HG03457 (cell line): ENCODE results near the gene SEMA5B.

Experiments used
- ATAC-seq: cut with Tn5 transposase; IDR thresholded peaks from one replicate; pipeline ENCODE4 v1.9.1; 2021; ENCODE audit warnings: moderate number of reproducible peaks; ENCODE audit not compliant: unreplicated experiment

Gene SEMA5B

GRCh38 chr3:123060054-123060453 is 32.5 kb upstream of the SEMA5B start:
- ATAC-seq: no peak

GRCh38 chr3:123058505-123058904 is 30.9 kb upstream of the SEMA5B start:
- ATAC-seq: no peak

GRCh38 chr3:123055352-123055751 is 27.8 kb upstream of the SEMA5B start:
- no peak for ATAC-seq

DNA sequence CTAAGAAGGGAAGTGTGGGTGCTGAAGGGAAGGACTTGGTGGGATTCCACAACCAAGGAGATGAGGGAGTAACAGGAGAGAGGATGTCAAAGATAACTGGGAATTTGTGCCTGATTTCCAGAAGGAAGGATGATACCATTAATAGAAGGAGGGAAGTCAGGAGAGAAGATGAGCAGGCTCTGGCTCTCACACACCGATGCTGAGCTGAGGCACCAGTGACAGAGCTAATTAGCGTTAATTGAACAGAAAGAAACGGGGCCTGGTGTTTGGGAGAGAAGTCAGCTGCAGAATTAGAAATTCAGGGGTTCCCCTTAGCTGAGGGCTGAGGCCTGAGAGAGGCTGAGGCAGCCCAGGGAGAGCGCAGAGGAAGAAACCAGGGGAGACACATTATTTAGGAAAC is 27.4 kb upstream of the SEMA5B start:
- no peak for ATAC-seq

- no peak for ATAC-seq
These were observed 26.7 kb upstream of the SEMA5B start for GRCh38 chr3:123054109-123054778.

- ATAC-seq: no peak
These were observed 25.5 kb upstream of the SEMA5B start for GRCh38 chr3:123053107-123053506.

DNA sequence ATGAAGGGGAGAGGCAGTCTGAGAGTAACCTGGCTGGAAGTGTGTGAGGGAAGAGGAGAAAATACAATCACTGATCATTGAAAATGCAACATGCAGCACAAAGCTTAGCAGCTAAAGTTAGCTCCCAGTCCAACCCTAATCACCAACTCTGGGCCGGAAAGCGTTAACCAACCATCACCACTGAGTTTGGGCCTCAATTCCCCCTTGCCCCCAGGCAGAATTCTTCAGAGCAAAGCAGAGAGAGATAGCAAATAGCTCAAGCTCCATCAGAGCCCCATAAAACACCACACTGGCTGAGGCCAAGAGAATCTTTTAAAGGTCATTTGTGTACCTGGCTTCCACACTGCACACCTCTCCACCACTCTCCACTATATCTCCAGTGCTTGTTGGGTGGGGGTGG is 23.1 kb upstream of the SEMA5B start:
- ATAC-seq: no peak

DNA sequence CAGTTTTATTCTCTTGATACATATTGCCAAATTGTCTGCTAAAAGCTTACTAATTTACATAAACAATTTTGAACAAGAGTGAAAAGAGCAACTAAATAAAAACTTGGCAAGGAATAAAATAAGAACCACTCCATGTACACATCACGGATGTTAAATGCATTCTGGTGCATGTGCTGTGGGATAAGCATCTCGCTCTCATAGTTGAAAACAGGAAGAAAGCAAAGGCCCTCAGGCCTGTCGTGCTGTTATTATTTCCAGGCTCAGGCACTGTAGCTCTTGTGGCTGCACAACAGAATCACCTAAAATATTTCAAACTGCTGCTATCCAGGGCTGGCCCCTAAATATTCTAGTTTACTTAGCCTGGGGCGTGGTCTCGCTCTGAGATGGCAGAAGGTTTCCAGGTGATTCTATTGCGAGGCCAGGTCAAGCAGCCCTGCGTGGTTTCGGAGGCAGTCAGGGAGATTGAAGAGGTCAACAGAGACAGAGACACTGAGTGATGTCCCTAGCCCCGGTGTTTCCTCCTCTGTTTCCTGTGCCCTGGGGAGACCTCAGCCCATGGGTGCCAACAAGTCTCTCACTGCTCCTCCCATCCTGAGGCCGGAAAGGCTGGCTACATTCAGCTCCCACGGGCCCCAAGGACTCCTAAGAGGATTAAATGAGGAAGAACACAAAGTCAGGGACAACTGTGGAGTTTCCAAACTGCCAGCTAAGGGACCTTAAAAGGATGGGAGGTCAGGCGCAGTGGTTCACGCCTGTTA is 21.1 kb upstream of the SEMA5B start:
- ATAC-seq: no peak

GRCh38 chr3:123047062-123047319 is 19.4 kb upstream of the SEMA5B start:
- no peak for ATAC-seq

GRCh38 chr3:123046262-123047061 is 18.9 kb upstream of the SEMA5B start:
- no peak for ATAC-seq

GRCh38 chr3:123044981-123045763 is 17.6 kb upstream of the SEMA5B start:
- ATAC-seq: no peak

- ATAC-seq: no peak
These were observed 14.8 kb upstream of the SEMA5B start for GRCh38 chr3:123042413-123042812.

DNA sequence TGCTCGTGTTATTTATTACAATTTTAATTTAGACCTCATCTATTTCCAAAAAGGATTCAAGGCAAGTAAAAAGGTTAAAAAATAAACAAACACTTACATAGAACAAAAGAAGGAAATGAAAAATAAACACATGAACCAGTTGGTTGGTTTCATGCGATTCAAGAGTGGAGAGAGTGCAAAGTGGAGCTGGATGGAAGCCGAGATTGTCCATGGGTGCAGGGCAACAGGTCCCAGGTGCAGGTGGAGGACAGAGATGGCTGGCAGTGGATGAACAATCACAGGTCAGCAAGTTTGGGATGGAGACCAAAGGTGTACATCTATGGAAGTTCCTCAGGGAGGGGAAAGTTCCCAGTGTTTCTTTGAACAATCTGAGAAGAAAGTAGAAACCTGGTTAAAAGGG is 11.6 kb upstream of the SEMA5B start:
- ATAC-seq: no peak

GRCh38 chr3:123038751-123039150 is 11.2 kb upstream of the SEMA5B start:
- no peak for ATAC-seq

- no peak for ATAC-seq
These were observed 9.4 kb upstream of the SEMA5B start for GRCh38 chr3:123037015-123037375.

- no peak for ATAC-seq
These were observed 8.9 kb upstream of the SEMA5B start for GRCh38 chr3:123036352-123037014.

DNA sequence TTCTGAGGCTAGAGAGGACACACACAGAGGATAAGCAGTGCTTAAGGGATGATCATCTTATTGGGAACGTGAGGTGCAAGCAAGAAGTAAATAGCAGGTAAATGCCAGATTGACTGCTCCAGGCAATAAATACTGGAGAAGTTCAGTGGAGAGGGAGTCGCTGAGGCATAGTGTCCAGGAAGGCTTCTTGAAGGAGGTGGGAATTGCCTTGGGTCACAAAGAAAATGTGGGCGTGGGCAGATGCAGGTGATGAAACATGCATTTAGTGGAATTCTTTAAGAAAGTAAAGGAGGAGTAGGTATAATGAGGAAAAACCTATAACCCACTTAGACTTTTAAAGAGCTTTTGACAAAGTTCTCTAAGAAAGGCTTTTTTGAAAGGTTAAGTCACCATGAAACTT is 7.4 kb upstream of the SEMA5B start:
- ATAC-seq: no peak

DNA sequence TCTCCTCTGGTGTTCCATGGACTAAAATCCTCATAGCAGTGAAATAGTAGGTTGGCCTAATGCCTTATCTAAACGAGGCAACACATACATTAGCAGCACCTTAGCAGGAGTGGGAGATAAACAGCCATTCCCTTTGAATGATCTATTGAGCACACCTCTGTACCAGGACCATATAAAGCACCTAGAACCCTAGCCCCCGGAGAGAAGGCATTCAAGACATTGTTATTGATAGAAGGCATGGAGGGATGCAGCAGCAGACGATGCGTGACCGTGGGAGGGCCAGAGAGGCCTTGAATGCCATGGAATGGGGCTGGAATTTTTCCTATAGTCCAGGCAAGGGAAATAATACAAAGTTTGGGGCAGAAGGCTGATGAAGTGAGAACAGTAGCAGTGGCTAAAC is 6.6 kb upstream of the SEMA5B start:
- ATAC-seq: no peak

GRCh38 chr3:123032057-123032456 is 4.5 kb upstream of the SEMA5B start:
- ATAC-seq: no peak

DNA sequence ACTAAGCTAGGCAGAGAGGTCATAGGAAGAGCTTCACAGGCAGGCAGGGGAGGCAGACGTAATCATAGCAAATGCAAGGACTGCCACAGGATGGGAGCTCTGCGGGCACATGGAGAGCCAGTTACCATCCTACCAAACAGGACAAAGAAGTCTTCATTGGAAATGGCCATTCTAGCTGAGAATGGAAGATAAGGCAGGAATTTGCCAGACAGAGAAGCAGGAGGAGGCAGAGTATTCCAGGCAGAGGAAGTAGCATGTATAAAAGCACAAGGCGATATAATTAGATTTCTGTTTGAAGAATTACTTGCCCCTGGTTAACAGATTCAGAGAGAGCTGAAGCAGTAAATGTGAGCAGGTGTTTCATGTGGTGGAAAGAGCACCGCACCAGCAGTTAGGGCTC is 3.5 kb upstream of the SEMA5B start:
- ATAC-seq: no peak
